ENCODE results near the gene LMBR1L. TPM values are rescaled to one million over a fixed set of nuclear protein-coding genes. Genes with fewer than 3 reads are reported as not detected.

Gene LMBR1L
- total and polyA plus RNA-seq, 4 experiments from 2014 or later, result 35.9 to 226 (median 134) TPM

Other genes starting within 250 kb of the LMBR1L start
- gene RND1, start 245.0 kb downstream of the LMBR1L start, total RNA-seq, result 1 to 10 TPM in 1 of 2 experiments, under 1 TPM in 1; 0.89 to 1.4 TPM
- 1 to 10 TPM in 1 of 2 donors, under 1 TPM in 1; 0.85 to 2.6 TPM for gene RND1, start 245.0 kb downstream of the LMBR1L start, polyA plus RNA-seq
- 10 to 100 TPM; 77.7 to 81.1 TPM for gene FKBP11, start 185.4 kb downstream of the LMBR1L start, total RNA-seq
- 100 to 1,000 TPM; 212 to 238 TPM for gene FKBP11, start 185.4 kb downstream of the LMBR1L start, polyA plus RNA-seq
- gene ARF3, start 153.4 kb downstream of the LMBR1L start, total RNA-seq, result 10 to 100 TPM; 69.8 to 77.5 TPM
- gene ARF3, start 153.4 kb downstream of the LMBR1L start, polyA plus RNA-seq, result 10 to 100 TPM; 22.6 to 31.2 TPM
- 10 to 100 TPM; 12.9 to 13.0 TPM for gene WNT10B, start 139.1 kb downstream of the LMBR1L start, total RNA-seq
- under 1 TPM; 0.56 to 0.72 TPM for gene WNT10B, start 139.1 kb downstream of the LMBR1L start, polyA plus RNA-seq
- gene WNT1, start 132.5 kb downstream of the LMBR1L start, total RNA-seq, result 1 to 10 TPM; 1.8 to 2.8 TPM
- gene WNT1, start 132.5 kb downstream of the LMBR1L start, polyA plus RNA-seq, result 1 to 10 TPM in 1 of 2 donors, under 1 TPM in 1; 0.55 to 1.1 TPM
- not detected for gene DDN, start 111.5 kb downstream of the LMBR1L start, total RNA-seq
- gene DDN, start 111.5 kb downstream of the LMBR1L start, polyA plus RNA-seq, result not detected
- gene PRKAG1, start 92.1 kb downstream of the LMBR1L start, total RNA-seq, result 10 to 100 TPM; 48.9 to 53.7 TPM
- gene PRKAG1, start 92.1 kb downstream of the LMBR1L start, polyA plus RNA-seq, result 10 to 100 TPM; 47.8 to 50.3 TPM
- gene KMT2D, start 50.1 kb downstream of the LMBR1L start, total RNA-seq, result 100 to 1,000 TPM; 133 to 159 TPM
- 10 to 100 TPM in 1 of 2 donors, under 1 TPM in 1; 0.16 to 26.7 TPM for gene KMT2D, start 50.1 kb downstream of the LMBR1L start, polyA plus RNA-seq
- 1 to 10 TPM; 2.7 to 2.9 TPM for gene RHEBL1, start 40.9 kb downstream of the LMBR1L start, total RNA-seq
- gene RHEBL1, start 40.9 kb downstream of the LMBR1L start, polyA plus RNA-seq, result 10 to 100 TPM in 1 of 2 donors, 1 to 10 TPM in 1; 9.2 to 10.5 TPM
- gene DHH, start 16.0 kb downstream of the LMBR1L start, total RNA-seq, result under 1 TPM; 0.35 to 0.44 TPM
- not detected for gene DHH, start 16.0 kb downstream of the LMBR1L start, polyA plus RNA-seq
- 100 to 1,000 TPM; 332 to 361 TPM for gene TUBA1B, start 20.5 kb upstream of the LMBR1L start, total RNA-seq
- gene TUBA1B, start 20.5 kb upstream of the LMBR1L start, polyA plus RNA-seq, result 100 to 1,000 TPM; 411 to 573 TPM
- 100 to 1,000 TPM in 1 of 2 experiments, 10 to 100 TPM in 1; 97.5 to 102 TPM for gene TUBA1A, start 78.2 kb upstream of the LMBR1L start, total RNA-seq
- 100 to 1,000 TPM; 164 to 315 TPM for gene TUBA1A, start 78.2 kb upstream of the LMBR1L start, polyA plus RNA-seq
- gene TUBA1C, start 154.2 kb upstream of the LMBR1L start, total RNA-seq, result 10 to 100 TPM; 50.6 to 51.2 TPM
- 10 to 100 TPM; 55.6 to 58.0 TPM for gene TUBA1C, start 154.2 kb upstream of the LMBR1L start, polyA plus RNA-seq
- gene PRPH, start 184.3 kb upstream of the LMBR1L start, total RNA-seq, result under 1 TPM in 1 of 2 experiments, not detected in 1; 0.39 TPM
- under 1 TPM in 1 of 2 donors, not detected in 1; 0.87 TPM for gene PRPH, start 184.3 kb upstream of the LMBR1L start, polyA plus RNA-seq
- under 1 TPM; 0.26 to 0.80 TPM for gene TROAP, start 212.4 kb upstream of the LMBR1L start, total RNA-seq
- gene TROAP, start 212.4 kb upstream of the LMBR1L start, polyA plus RNA-seq, result under 1 TPM in 1 of 2 donors, not detected in 1; 0.63 TPM
- not detected for gene C1QL4, start 226.3 kb upstream of the LMBR1L start, total RNA-seq
- not detected for gene C1QL4, start 226.3 kb upstream of the LMBR1L start, polyA plus RNA-seq
- gene DNAJC22, start 236.0 kb upstream of the LMBR1L start, total RNA-seq, result not detected
- gene DNAJC22, start 236.0 kb upstream of the LMBR1L start, polyA plus RNA-seq, result not detected